Measurements from ENCODE around the gene F7.
"Not testable (repeated sequence)": the region's sequence is repeated elsewhere in the genome, so short reads cannot be mapped to it uniquely, and the experiment has no call there.

Gene F7

DNA sequence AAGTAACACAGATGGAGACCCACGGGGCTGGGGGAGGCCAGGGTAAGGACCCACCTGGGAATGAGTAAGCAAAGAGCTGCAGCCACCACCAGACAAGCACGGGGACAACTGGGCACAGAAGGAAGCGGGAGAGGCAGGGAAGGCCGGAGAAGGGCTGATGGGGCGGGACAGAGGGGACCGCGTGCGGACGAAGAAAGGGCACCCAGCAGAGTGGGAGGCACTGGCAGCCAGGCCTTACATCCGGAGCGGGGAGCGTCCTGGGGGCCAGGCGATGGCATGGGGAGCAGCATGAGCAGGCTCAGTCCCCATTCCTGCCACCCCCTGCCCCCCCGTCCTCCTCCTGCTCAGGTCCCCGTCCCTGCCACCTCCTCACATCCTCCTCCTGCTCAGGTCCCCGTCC lies 55.8 kb downstream of the F7 start:
- CTCF ChIA-PET = no interaction called here
- POLR2A ChIA-PET = no interaction called here
- no peak for DNase-seq (ENCODE audit: low read depth, low spot score)
- TF ChIP-seq, protein P1, sequence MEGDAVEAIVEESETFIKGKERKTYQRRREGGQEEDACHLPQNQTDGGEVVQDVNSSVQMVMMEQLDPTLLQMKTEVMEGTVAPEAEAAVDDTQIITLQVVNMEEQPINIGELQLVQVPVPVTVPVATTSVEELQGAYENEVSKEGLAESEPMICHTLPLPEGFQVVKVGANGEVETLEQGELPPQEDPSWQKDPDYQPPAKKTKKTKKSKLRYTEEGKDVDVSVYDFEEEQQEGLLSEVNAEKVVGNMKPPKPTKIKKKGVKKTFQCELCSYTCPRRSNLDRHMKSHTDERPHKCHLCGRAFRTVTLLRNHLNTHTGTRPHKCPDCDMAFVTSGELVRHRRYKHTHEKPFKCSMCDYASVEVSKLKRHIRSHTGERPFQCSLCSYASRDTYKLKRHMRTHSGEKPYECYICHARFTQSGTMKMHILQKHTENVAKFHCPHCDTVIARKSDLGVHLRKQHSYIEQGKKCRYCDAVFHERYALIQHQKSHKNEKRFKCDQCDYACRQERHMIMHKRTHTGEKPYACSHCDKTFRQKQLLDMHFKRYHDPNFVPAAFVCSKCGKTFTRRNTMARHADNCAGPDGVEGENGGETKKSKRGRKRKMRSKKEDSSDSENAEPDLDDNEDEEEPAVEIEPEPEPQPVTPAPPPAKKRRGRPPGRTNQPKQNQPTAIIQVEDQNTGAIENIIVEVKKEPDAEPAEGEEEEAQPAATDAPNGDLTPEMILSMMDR (IDR thresholded peaks at IDR 0.05; ENCODE audit: insufficient read depth, low read length, missing control alignments) = no peak
- no peak overlapping the region for H3K4me3 ChIP-seq (ENCODE audit: low read depth, low read length)

DNA sequence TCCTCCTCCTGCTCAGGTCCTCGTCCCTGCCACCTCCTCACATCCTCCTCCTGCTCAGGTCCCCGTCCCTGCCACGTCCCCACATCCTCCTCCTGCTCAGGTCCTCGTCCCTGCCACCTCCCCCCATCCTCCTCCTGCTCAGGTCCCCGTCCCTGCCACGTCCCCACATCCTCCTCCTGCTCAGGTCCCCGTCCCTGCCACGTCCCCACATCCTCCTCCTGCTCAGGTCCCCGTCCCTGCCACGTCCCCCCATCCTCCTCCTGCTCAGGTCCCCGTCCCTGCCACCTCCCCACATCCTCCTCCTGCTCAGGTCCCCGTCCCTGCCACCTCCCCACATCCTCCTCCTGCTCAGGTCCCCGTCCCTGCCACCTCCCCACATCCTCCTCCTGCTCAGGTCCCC lies 56.4 kb downstream of the F7 start:
- CTCF ChIA-PET; POLR2A ChIA-PET; DNase-seq (ENCODE audit: low read depth, low spot score); H3K4me3 ChIP-seq (ENCODE audit: low read depth, low read length): not testable (repeated sequence)

DNA sequence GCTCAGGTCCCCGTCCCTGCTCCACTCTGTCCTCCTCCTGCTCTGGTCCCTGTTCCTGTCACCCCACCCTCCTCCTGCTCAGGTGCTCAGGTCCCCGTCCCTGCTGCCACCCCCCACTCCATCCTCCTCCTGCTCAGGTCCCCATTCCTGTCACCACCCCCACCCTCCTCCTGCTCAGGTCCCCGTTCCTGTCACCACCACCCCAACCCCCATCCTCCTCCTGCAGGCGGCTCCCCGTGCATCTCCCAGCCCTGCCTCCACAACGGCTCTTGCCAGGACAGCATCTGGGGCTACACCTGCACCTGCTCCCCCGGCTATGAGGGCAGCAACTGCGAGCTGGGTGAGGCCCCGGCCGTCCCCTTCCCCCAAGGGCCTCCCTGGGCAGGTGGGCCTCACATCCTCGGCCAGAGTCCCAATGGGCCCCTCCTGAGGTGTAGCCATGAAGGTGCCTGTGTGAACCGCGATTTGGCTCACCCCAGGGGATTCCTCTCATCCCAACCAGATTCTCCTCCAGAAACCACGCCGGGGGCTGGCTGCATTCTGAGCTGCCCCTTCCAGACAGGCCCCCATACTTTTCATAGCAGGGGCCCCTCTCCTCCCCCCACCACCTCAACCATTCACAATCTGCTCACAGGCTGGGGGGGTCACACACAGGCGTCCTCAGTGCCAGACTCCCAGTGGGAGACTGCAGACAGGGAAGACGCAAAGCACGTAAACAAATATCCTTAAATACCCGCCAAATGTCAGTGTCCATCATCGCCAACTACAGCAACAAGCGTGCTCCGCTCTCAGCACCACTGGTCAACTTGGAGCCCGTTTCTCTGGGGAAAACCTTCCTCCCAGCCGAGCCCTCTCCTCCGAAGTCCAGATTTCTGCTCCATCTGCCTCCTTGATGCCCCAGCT lies 57.4 kb downstream of the F7 start:
- ChIA-PET CTCF (no interaction called here), POLR2A (no interaction called here)
- TF ChIP-seq, protein P1 (IDR thresholded peaks at IDR 0.05; ENCODE audit: insufficient read depth, low read length, missing control alignments) = no peak
- no peak for DNase-seq (ENCODE audit: low read depth, low spot score)
- no peak overlapping the region for H3K4me3 ChIP-seq (ENCODE audit: low read depth, low read length)

DNA sequence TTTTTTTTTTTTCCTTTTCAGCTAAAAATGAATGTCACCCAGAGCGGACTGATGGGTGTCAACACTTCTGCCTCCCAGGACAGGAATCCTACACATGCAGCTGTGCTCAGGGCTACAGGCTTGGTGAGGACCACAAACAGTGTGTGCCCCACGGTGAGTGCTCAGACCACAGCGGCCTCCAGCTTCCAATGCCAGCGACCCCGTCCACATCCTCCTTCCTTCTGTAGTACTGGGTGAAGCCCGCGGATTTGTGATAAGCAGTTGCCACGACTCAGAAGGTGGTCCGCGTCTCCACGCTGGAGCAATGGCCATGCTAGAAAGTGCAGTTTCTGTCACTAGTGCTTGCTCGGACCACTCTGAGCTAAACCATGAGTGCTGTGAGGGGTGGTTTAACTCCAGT lies 58.9 kb downstream of the F7 start:
- TF ChIP-seq, protein P1 (IDR thresholded peaks at IDR 0.05; ENCODE audit: insufficient read depth, low read length, missing control alignments) = no peak
- H3K4me3 ChIP-seq (ENCODE audit: low read depth, low read length) = no peak overlapping the region
- DNase-seq (ENCODE audit: low read depth, low spot score) = no peak
- ChIA-PET CTCF (no interaction called here), POLR2A (no interaction called here)

DNA sequence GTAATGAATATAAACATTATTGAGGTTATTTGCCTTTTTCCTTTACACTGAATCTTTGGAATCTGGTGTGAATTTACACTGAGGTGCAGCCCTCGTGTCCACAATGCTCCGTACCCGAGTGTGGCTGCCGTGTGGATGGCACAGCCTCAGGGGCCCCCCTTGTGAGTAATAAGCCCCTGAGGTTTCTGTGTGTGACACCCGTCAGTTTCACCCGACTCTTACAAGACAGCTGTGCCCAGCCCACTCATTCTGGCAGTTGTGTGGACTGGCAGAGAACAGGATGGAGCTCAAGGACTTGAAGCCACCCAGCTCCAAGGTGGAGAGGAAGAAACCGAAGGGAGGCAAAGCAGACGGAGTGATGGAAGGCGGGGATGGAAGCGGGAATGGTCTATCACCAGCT lies 60.7 kb downstream of the F7 start:
- H3K4me3 ChIP-seq (ENCODE audit: low read depth, low read length) = no peak overlapping the region
- ChIA-PET POLR2A (no interaction called here), CTCF (interaction anchor here (1.5 kb wide), 1 partner anchor 12 kb away, joined by 3 read pairs; no protein-coding TSS in a partner anchor)
- TF ChIP-seq, protein P1 (IDR thresholded peaks at IDR 0.05; ENCODE audit: insufficient read depth, low read length, missing control alignments) = no peak
- no peak for DNase-seq (ENCODE audit: low read depth, low spot score)

DNA sequence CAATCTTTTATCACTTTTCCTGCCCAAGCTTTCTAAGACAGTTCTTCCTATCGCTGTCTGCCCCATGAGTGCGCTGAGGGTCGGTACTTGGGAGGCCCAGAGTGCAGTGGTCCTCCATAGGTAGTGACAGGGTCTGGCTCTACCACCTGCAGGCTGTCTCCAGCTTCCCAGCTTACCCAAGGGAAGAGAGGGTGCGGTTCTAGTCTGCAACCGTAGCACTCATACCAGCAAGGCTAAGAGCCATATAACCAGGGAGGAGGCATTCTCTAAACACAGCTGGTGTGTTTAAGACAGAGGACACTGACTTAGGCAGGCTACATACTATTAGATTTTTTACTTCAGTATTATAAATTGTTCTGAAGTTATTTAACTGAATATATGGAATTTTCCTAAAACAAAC lies 61.1 kb downstream of the F7 start:
- H3K4me3 ChIP-seq (ENCODE audit: low read depth, low read length) = no peak overlapping the region
- CTCF ChIA-PET = no interaction called here
- POLR2A ChIA-PET = no interaction called here
- TF ChIP-seq, protein P1 (IDR thresholded peaks at IDR 0.05; ENCODE audit: insufficient read depth, low read length, missing control alignments) = no peak
- no peak for DNase-seq (ENCODE audit: low read depth, low spot score)

DNA sequence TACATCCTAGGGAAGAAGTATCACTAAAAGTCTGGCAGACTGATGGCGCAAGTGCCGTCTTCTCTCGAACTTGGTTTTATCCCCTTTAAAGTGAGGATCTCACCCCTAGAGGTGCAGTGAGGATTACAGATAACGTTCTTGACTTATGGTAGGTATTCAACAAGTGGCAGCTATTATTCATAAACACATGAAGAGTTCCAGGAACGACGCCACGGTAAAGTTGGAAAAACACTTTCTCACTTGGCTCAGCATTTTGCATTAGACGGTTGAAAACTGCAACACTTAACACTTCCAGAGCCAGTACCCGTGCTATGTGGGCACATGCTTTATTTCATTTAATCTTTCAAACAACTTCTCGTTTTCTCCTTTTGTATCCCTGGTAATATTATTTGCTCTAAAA lies 61.6 kb downstream of the F7 start:
- TF ChIP-seq, protein P1 (IDR thresholded peaks at IDR 0.05; ENCODE audit: insufficient read depth, low read length, missing control alignments) = no peak
- CTCF ChIA-PET = no interaction called here
- POLR2A ChIA-PET = no interaction called here
- DNase-seq (ENCODE audit: low read depth, low spot score) = no peak
- H3K4me3 ChIP-seq (ENCODE audit: low read depth, low read length) = no peak overlapping the region

All from AG04449 (cell line).